H1 (cell line): ENCODE data around the gene RAMACL. TPM values are rescaled to one million over a fixed set of nuclear protein-coding genes. Genes with fewer than 3 reads are reported as not detected.

ENCODE experiments used
- CTCF ChIA-PET: fragments of 300-600 bp; sonication (Branson Sonifier 250); formaldehyde crosslinking; loops from one replicate; lab custom pipeline; 2021; ENCODE audit not compliant: partially characterized antibody; lab: Charles Lee
- POLR2A ChIA-PET: fragments of 300-600 bp; sonication (Branson Sonifier 250); formaldehyde crosslinking; loops from one replicate; lab custom pipeline; 2021; ENCODE audit warnings: inconsistent platforms; ENCODE audit not compliant: partially characterized antibody; lab: Charles Lee
- DNase-seq, 2 experiments: peaks; one replicate each; pipeline versions ENCODE4 v3.0.0 to v3.0.0-alpha.2; 2010 to 2022; ENCODE audit warnings: low spot score in 2 of 2, low read depth in 1 of 2, mixed read lengths in 1 of 2
- FAIRE-seq: peaks from 2 replicates; lab custom pipeline; 2011; peaks lifted over from hg19 to GRCh38; lab: Jason Lieb, UNC
- H2AFZ ChIP-seq: 2 replicates; pipeline ENCODE4 v1.8.1; 2012; ENCODE audit warnings: low read length, inconsistent platforms
- H2AK5ac ChIP-seq: 2 replicates; pipeline ENCODE4 v1.6.1; 2013; ENCODE audit warnings: low read depth, low read length
- H2BK120ac ChIP-seq: replicated peaks from 2 replicates; pipeline ENCODE3; 2013; ENCODE audit warnings: low read depth, low read length, inconsistent platforms
- H2BK12ac ChIP-seq: 2 replicates; pipeline ENCODE4 v1.6.1; 2013; ENCODE audit warnings: low read depth, low read length
- H2BK15ac ChIP-seq: 2 replicates; pipeline ENCODE4 v1.6.1; 2013; ENCODE audit warnings: low read length
- H2BK20ac ChIP-seq: 2 replicates; pipeline ENCODE4 v1.6.1; 2013; ENCODE audit warnings: low read length
- H2BK5ac ChIP-seq: 2 replicates; pipeline ENCODE4 v1.6.1; 2013; ENCODE audit warnings: low read depth, low read length
- H3K14ac ChIP-seq: 2 replicates; pipeline ENCODE4 v1.6.1; 2013; ENCODE audit warnings: inconsistent platforms; ENCODE audit not compliant: insufficient read length
- H3K18ac ChIP-seq: 2 replicates; pipeline ENCODE4 v1.6.1; 2013; ENCODE audit warnings: low read length; ENCODE audit errors: extremely low read depth
- H3K23ac ChIP-seq: 2 replicates; pipeline ENCODE4 v1.6.1; 2013; ENCODE audit warnings: inconsistent platforms; ENCODE audit not compliant: insufficient read length
- H3K23me2 ChIP-seq: 2 replicates; pipeline ENCODE4 v1.6.1; 2013; ENCODE audit warnings: low read depth, low read length
- H3K27ac ChIP-seq: 2 replicates; pipeline ENCODE4 v1.6.1; 2011; ENCODE audit warnings: low read depth, low read length, inconsistent platforms
- H3K27me3 ChIP-seq, 4 experiments: replicated peaks in 1 of 4; 1 replicate in 1 of 4; 2 replicates in 3 of 4; pipeline versions ENCODE4 v1.6.1 to v1.8.1; 2011 to 2013; ENCODE audit warnings: low read length in 3 of 4, mild to moderate bottlenecking in 3 of 4, inconsistent platforms in 2 of 4, mixed read lengths in 2 of 4, moderate library complexity in 1 of 4; ENCODE audit not compliant: control insufficient read depth in 3 of 4, insufficient read depth in 3 of 4; ENCODE audit errors: extremely low read depth in 1 of 4
- H3K36me3 ChIP-seq, 4 experiments: 2 replicates each; pipeline versions ENCODE4 v1.6.1 to v1.8.1; 2011 to 2013; ENCODE audit warnings: mild to moderate bottlenecking in 4 of 4, low read length in 3 of 4, moderate library complexity in 2 of 4, control low read depth in 1 of 4, inconsistent platforms in 1 of 4; ENCODE audit not compliant: insufficient read depth in 4 of 4, control insufficient read depth in 2 of 4
- H3K4ac ChIP-seq: replicated peaks from 2 replicates; pipeline ENCODE3; 2013; ENCODE audit warnings: low read length, low read depth, mixed read lengths, inconsistent platforms; ENCODE audit not compliant: insufficient read length
- H3K4me1 ChIP-seq, 4 experiments: replicated peaks in 1 of 4; 1 replicate in 1 of 4; 2 replicates in 3 of 4; pipeline versions ENCODE4 v1.6.1 to v1.8.1; 2011 to 2013; ENCODE audit warnings: low read length in 3 of 4, inconsistent platforms in 2 of 4, mixed read lengths in 1 of 4; ENCODE audit not compliant: insufficient read depth in 4 of 4, control insufficient read depth in 3 of 4
- H3K4me2 ChIP-seq, 2 experiments: 2 replicates each; pipeline versions ENCODE4 v1.6.1 to v1.8.1; 2011 to 2013; ENCODE audit warnings: low read depth in 2 of 2, low read length in 2 of 2, control low read depth in 1 of 2, inconsistent platforms in 1 of 2, mild to moderate bottlenecking in 1 of 2; ENCODE audit not compliant: insufficient read depth in 1 of 2
- H3K4me3 ChIP-seq, 4 experiments: fragments of 200-600, 300-600 bp in 1 of 4; sonication (generic), shearing (Covaris generic), sonication (Bioruptor Twin) in 1 of 4; 2 replicates each; pipeline versions ENCODE4 v1.5.1 to v1.8.1; 2011 to 2016; ENCODE audit warnings: low read length in 4 of 4, low read depth in 3 of 4, control low read depth in 2 of 4, inconsistent platforms in 2 of 4, mild to moderate bottlenecking in 2 of 4, mixed read lengths in 1 of 4, moderate library complexity in 1 of 4; ENCODE audit not compliant: insufficient read depth in 2 of 4; ENCODE audit errors: extremely low read depth in 1 of 4
- H3K56ac ChIP-seq: replicated peaks from 2 replicates; pipeline ENCODE3; 2013; ENCODE audit warnings: low read depth, mild to moderate bottlenecking, mixed read lengths, low read length, inconsistent platforms; ENCODE audit not compliant: insufficient read length
- H3K79me1 ChIP-seq: 2 replicates; pipeline ENCODE4 v1.6.1; 2013; ENCODE audit warnings: low read depth, low read length, control low read depth
- H3K79me2 ChIP-seq, 2 experiments: 2 replicates each; pipeline versions ENCODE4 v1.6.1 to v1.8.1; 2012 to 2013; ENCODE audit warnings: low read length in 2 of 2, mild to moderate bottlenecking in 2 of 2, inconsistent platforms in 1 of 2; ENCODE audit not compliant: insufficient read depth in 2 of 2, control insufficient read depth in 1 of 2
- H3K9ac ChIP-seq, 4 experiments: replicated peaks in 1 of 4; 1 replicate in 1 of 4; 2 replicates in 3 of 4; pipeline versions ENCODE4 v1.6.1 to v1.8.1; 2011 to 2013; ENCODE audit warnings: low read depth in 3 of 4, low read length in 3 of 4, control low read depth in 2 of 4, mild to moderate bottlenecking in 2 of 4, moderate library complexity in 2 of 4, inconsistent platforms in 1 of 4; ENCODE audit errors: extremely low read depth in 1 of 4
- H3K9me3 ChIP-seq, 2 experiments: 2 replicates each; pipeline versions ENCODE4 v1.6.1 to v1.8.1; 2012 to 2013; ENCODE audit warnings: mild to moderate bottlenecking in 2 of 2, moderate library complexity in 2 of 2, control low read depth in 1 of 2, inconsistent platforms in 1 of 2, low read depth in 1 of 2, low read length in 1 of 2, mixed read lengths in 1 of 2; ENCODE audit not compliant: insufficient read depth in 2 of 2
- H4K20me1 ChIP-seq, 2 experiments: replicated peaks in 1 of 2; 2 replicates each; pipeline versions ENCODE3 to v1.8.1; 2011 to 2013; ENCODE audit warnings: inconsistent platforms in 2 of 2, low read length in 2 of 2, mild to moderate bottlenecking in 1 of 2; ENCODE audit not compliant: insufficient read depth in 2 of 2, control insufficient read depth in 1 of 2
- H4K5ac ChIP-seq: 2 replicates; pipeline ENCODE4 v1.6.1; 2013; ENCODE audit warnings: low read length, low read depth, mixed read lengths, inconsistent platforms; ENCODE audit not compliant: insufficient read length
- H4K8ac ChIP-seq: 2 replicates; pipeline ENCODE4 v1.8.0; 2013; ENCODE audit warnings: mild to moderate bottlenecking, moderate library complexity, low read length, inconsistent platforms; ENCODE audit not compliant: insufficient read depth; ENCODE audit errors: extremely low read depth
- H4K91ac ChIP-seq: replicated peaks from 2 replicates; pipeline ENCODE3; 2013; ENCODE audit warnings: low read length, mixed read lengths, inconsistent platforms; ENCODE audit not compliant: insufficient read length
- WGBS, 2 experiments: shearing (Covaris generic) in 1 of 2; methylation state at CpG; one replicate each; pipeline versions ENCODE4 v1.1.6 to v1.1.7; 2013 to 2015; ENCODE audit warnings: low lambda C conversion rate in 2 of 2, mixed read lengths in 2 of 2, inconsistent platforms in 1 of 2, low coverage in 1 of 2, missing lambda C conversion rate in 1 of 2; ENCODE audit not compliant: insufficient replicate concordance in 2 of 2, insufficient coverage in 1 of 2, insufficient read length in 1 of 2; ENCODE audit errors: extremely low coverage in 1 of 2, missing lambda C conversion rate in 1 of 2; 5-methylcytosine and 5-hydroxymethylcytosine counted together
- polyA plus RNA-seq, 7 experiments: library from polyadenylated mRNA; depleted of rRNA in 3 of 7; stranded (reverse) in 5 of 7; unstranded in 2 of 7; fragments of >200 nt in 5 of 7; fragments of 200-250 nt in 2 of 7; gene quantifications; 1 replicate in 5 of 7; 2 replicates in 1 of 7; 4 replicates in 1 of 7; pipeline versions ENCODE4 v1.2.1 to v1.2.3, GENCODE V29; 2011 to 2013; ENCODE audit warnings: missing spikeins in 2 of 7, mixed read lengths in 2 of 7
- total RNA-seq: library from RNA; stranded (reverse); fragmentation: NEBNext Ultra II Directional; extraction: Animal tissue kit (Norgen Biotek cat#: 25700); gene quantifications from 2 replicates; pipeline ENCODE4 v1.2.1, GENCODE V29; 2021

The RAMACL gene
- total and polyA plus RNA-seq, 2 of the 8 experiments (the other 6 are each of a cell fraction or from before 2014, with no cell fraction given): 0.23 to 0.97 TPM

GRCh38 chr6:166589786-166590574 lies 3.5 kb upstream of the RAMACL start:
- no peak overlapping the region for H3K4ac ChIP-seq
- no peak overlapping the region for H2AFZ ChIP-seq
- 83% methylated on average over 8 of the region's 8 CpGs; no CpG with 5 or more reads in 1 of the 2 experiments for WGBS, 2 experiments
- H3K27ac ChIP-seq: no peak overlapping the region
- no peaks in the 10 kb centered on the region for H3K27me3 ChIP-seq
- H2BK20ac ChIP-seq: no peak overlapping the region
- no peak overlapping the region for H3K4me2 ChIP-seq
- no peak overlapping the region for H3K14ac ChIP-seq
- no peak overlapping the region for H2BK12ac ChIP-seq
- no peak overlapping the region for H3K56ac ChIP-seq
- H3K9me3 ChIP-seq: no peaks in the 10 kb centered on the region
- H4K5ac ChIP-seq: no peak overlapping the region
- H3K79me1 ChIP-seq: peaks cover 3% of the 10 kb centered on the region
- no peak overlapping the region for H2AK5ac ChIP-seq
- H3K4me1 ChIP-seq: peaks cover 2 to 9% (median 5%) of the 10 kb centered on the region in 4 experiments; a peak in 3 of 7 replicates
- peaks cover 2 to 7% of the 10 kb centered on the region in 2 experiments for H4K20me1 ChIP-seq
- H2BK15ac ChIP-seq: no peak overlapping the region
- no peak overlapping the region for H3K4me3 ChIP-seq
- peaks cover 3 to 20% of the 10 kb centered on the region in 2 experiments; a peak in 2 of 4 replicates for H3K79me2 ChIP-seq
- H4K8ac ChIP-seq: no peak overlapping the region
- ChIA-PET POLR2A (interaction anchor here (0.6 to 1.7 kb wide), 4 partner anchors 10 to 124 kb away, joined by 3 to 5 read pairs (median 4); partner anchors contain the start of gene RPS6KA2), CTCF (interaction anchor here (0.8 to 1.6 kb wide), 3 partner anchors 14 to 32 kb away, joined by 3 to 5 read pairs (median 4); no protein-coding TSS in a partner anchor)
- FAIRE-seq (no peak), DNase-seq (no peak)
- H3K23ac ChIP-seq: no peak overlapping the region
- no peak overlapping the region for H3K9ac ChIP-seq
- H4K91ac ChIP-seq: no peak overlapping the region
- H3K36me3 ChIP-seq: no peaks in the 10 kb centered on the region
- no peaks in the 10 kb centered on the region for H3K23me2 ChIP-seq
- H2BK120ac ChIP-seq: no peak overlapping the region
- H2BK5ac ChIP-seq: no peak overlapping the region
- no peak overlapping the region for H3K18ac ChIP-seq
